VCaP (cell line): Measurements from ENCODE around the gene IL5.
A peak's percentile ranks its signal among the peaks of the same experiment; 100 is the strongest.
"Not testable (repeated sequence)": the region's sequence is repeated elsewhere in the genome, so short reads cannot be mapped to it uniquely, and the experiment has no call there.

Experiments used
- H3K27ac ChIP-seq: fragments of 450-650 bp; 2 replicates; pipeline ENCODE4 v1.5.1; 2017
- CTCF ChIP-seq: fragments of 450-650 bp; conservative IDR thresholded peaks from 2 replicates; pipeline ENCODE4 v1.5.1; 2017; ENCODE audit warnings: mild to moderate bottlenecking, moderate library complexity

The IL5 gene

DNA sequence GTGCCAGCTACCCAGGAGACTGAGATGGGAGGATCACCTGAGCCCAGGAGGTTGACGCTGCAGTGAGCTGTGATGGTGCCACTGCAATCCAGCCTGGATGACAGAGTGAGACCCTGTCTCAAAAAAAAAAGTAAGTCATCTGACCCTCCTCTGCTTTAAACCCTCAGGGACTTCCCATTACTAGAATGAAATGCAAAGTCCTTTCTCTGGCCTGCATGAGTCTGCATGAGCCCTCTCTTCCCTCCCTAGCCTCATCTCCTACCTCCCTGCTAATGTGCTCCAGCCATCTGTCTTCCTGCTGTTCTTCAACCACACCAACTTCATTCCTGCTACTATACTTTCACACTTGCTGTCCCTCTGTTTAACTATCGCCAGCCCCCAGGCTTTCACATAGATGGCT, 15.3 kb downstream of the IL5 start:
- no peak overlapping the region for H3K27ac ChIP-seq
- no peak for TF ChIP-seq CTCF

DNA sequence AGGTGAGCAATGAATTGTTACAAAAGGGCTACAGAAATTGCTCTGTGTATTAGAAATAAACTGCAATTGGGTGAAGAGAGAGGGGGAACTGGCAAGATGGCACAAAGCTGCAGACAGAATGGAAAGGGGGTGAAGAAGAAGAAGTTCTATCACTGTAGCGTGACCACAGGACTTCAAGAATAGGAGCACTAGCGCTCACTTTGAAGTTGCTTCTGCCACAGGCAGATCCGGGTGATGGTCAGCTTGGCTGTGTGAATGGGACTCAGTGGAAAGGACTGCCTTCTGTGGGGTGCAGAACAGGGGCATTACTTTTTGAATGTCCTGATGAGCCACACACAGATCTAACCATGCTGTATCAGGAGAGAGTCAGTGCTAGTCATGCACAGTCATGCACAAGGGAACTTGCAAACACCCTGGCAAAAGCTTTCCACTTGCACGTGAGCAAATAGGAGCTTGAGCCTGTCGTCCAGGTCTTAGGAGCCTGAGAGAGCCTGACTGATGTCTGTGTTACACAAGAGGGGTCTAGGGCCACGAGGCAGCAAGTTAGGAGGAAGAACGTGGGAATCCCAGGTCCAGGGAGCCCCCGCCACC, 16.3 kb downstream of the IL5 start:
- peak; percentile 58 for TF ChIP-seq CTCF
- no peak overlapping the region; the same call in 1 of the 2 replicates for H3K27ac ChIP-seq

DNA sequence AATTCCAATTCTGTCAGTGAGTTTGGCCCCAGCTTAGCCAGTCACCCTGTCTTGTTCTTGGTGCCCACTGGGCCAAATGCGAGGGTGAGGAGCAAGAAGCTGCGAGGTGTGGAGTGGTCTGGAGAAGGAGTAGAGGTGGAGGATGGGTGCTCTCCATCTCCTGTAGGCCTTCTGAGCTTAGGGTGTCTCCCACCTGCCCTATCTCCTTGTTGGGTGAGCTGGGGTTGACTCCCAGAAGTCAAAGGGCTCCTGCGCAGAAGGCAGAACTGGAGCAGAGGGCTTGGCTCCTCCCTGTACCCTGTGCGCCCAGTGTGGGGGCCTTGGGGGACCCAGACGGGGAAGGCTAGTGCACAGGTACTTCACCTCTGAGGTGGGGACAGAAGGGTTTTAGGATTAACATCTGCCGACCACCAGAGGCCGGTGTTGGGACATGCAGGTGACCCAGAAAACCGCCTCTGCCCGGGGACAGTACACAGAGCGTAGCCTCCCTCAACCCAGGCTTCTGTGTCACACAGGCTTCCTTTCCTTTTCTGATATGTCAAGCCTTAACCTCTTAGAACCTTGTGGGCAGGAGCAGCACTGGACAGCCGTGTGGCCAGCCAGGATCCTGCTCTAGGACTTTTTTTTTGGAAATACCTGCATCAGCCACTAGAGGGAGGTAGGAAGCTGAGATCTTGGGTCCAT, 16.9 kb downstream of the IL5 start:
- H3K27ac ChIP-seq: peak overlapping the region; percentile 22; the same call in 1 of the 2 replicates
- peak; percentile 91 for TF ChIP-seq CTCF

- no peak overlapping the region for H3K27ac ChIP-seq
- no peak for TF ChIP-seq CTCF
Measured at GRCh38 chr5:132525299-132525724, 18.0 kb downstream of the IL5 start.

DNA sequence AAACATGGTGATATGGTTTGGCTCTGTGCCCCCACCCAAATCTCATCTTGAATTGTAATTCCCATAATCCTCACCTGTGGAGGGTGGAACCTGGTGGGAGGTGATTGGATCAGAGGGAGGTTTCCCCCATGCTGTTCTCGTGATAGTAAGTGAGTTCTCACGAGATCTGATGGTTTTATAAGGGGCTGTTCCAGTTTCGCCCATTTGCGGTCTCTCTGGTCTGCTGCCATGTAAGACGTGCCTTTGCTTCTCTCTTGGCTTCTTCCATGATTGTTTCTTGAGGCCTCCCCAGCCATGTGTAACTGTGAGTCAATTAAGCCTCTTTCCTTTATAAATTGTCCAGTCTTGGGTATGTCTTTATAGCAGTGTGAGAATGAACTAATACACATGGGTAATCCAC, 18.4 kb downstream of the IL5 start:
- not testable (repeated sequence) for H3K27ac ChIP-seq

GRCh38 chr5:132522067-132522466, 21.3 kb downstream of the IL5 start:
- not testable (repeated sequence) for H3K27ac ChIP-seq

- H3K27ac ChIP-seq: not testable (repeated sequence)
Measured at GRCh38 chr5:132513618-132514336, 29.5 kb downstream of the IL5 start.

- TF ChIP-seq CTCF: no peak
- H3K27ac ChIP-seq: no peak overlapping the region
Measured at GRCh38 chr5:132510076-132510475, 33.2 kb downstream of the IL5 start.

GRCh38 chr5:132506094-132506692, 37.1 kb downstream of the IL5 start:
- H3K27ac ChIP-seq: no peak overlapping the region

More at GRCh38 chr5:132506094-132506692, 37.1 kb downstream of the IL5 start:
- peak; percentile 76 for TF ChIP-seq CTCF
